AG10803 (cell line): ENCODE measurements around the gene SSU72.

Experiments used
- DNase-seq: peaks from one replicate; pipeline ENCODE4 v3.0.0; 2010; ENCODE audit warnings: low read depth
- H3K4me3 ChIP-seq: 2 replicates; pipeline ENCODE4 v1.5.1; 2011; ENCODE audit warnings: mild to moderate bottlenecking, low read length, control low read depth
- CTCF ChIP-seq: conservative IDR thresholded peaks from 2 replicates; pipeline ENCODE4 v1.5.1; 2011; ENCODE audit warnings: mild to moderate bottlenecking, low read length, control low read depth, inconsistent platforms

SSU72 gene

DNA sequence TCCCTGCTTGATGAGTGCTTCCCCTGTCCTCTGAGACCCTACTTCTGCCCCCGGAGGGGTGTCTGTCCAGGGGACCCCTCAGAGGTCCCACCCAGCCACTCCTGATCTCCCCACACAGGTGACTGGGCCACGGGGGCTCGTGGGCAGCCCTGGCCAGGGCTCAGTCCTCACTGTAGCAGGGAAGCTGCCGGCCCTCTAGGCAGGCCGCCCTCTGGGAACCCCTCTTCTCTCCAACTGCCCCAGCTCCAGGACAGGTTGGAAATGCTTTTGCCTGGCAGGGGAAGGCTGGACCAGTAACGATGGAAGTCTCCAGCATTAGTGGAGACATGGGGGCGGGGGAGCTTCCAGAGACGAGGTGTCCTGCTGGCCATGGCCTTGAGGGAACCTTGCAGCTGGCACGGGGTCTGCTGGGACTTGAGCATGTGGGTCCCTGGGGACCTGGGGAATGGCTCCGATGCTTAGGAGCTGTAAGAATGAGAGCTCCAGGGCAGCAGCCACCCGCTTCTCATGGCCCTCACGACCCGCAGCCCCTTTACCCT, 28.4 kb upstream of the SSU72 start:
- H3K4me3 ChIP-seq, result no peak overlapping the region
- DNase-seq, result no peak
- TF ChIP-seq CTCF, result no peak

- TF ChIP-seq CTCF, result no peak
- no peak overlapping the region for H3K4me3 ChIP-seq
- DNase-seq, result no peak
Measured at GRCh38 chr1:1602304-1602967, 27.8 kb upstream of the SSU72 start.

DNA sequence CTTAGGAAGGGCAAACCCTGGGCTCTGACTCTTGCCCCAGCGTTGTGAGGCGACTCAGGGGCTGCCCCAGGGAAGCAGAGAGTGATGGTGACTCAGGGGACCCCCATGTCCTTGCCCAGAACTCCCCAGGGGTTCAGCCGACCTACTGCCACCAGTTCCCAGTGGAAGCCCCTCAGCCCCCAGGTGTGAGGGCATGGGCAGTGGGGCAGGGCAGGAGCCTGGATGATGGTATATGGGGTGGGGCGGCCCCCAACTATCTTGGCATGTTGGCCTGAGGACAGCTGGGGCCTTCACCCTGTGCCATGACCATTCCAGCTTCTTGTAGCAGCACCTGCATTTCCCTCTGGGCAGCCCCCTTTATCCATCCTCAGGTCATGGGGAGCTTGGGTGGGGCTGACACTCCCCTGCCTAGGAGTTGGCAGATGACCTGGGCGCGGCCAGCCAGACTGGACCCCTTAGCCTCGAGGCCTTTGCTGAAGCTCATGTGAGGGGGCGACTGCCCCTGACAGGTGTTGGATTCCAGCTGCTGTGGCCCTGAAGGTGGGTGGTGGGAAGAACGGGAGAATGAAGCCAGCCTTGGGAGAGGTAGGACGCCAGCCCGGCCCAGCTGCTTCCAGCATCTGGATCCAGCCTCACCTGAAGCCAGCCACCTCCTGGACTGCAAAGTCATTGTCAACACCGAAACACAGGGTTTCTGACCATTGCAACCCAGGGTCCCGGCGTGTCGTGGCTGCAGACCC, 27.1 kb upstream of the SSU72 start:
- TF ChIP-seq CTCF, result no peak
- DNase-seq, result no peak
- H3K4me3 ChIP-seq, result no peak overlapping the region

DNA sequence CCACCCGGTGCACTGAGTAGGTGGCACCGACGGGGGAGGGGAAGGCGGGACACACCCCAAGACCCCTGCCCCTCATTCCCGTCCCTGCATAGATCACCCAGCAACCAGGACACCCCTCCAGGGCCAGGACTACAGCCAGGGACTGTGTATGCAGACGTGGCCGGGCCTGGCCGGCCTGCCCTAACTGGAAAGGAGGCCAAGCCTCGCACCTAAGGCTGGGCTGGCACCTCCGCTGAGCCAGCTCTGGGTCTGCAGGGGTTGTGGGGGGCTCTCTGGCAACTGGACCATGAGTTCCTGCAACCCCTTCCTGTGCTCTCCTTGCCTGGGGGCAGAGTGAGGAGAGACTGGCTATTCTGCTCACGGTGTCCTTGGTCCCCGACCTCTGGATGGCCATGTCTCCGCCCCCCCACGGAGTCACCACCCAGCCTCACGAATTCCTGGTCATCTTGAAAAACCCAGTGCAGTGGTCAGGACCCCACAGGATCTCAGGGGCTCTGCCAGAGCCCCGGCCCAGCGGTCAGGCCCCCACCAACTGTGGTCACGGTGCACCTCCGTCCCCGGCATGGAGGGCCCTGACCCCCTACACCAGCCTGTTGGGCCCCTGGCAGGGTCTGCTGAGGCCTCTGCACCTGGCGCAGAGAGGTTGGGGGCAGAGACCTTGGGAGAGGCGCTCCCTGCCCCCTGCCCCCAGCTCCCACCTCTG, 26.3 kb upstream of the SSU72 start:
- no peak for DNase-seq
- no peak overlapping the region; the same call in none of the 2 replicates for H3K4me3 ChIP-seq
- no peak for TF ChIP-seq CTCF

- DNase-seq, result no peak
- no peak for TF ChIP-seq CTCF
- peak within 1 kb of the TSS; percentile 47 for H3K4me3 ChIP-seq
Measured at GRCh38 chr1:1599935-1600860, 25.5 kb upstream of the SSU72 start, which contains the start of gene FNDC10. Gene FNDC10, minus strand, starts transcription at chr1:1600135. Its CDS starts 120 bp downstream, at chr1:1600015.
